Activated naive CD4-positive, alpha-beta T cell treated with anti-CD3 and anti-CD28 coated beads, Interleukin-2, amount 50 U/mL, for 16 hours (primary cell): Measurements from ENCODE around the gene KIF1A.
"Not testable (repeated sequence)": the region's sequence is repeated elsewhere in the genome, so short reads cannot be mapped to it uniquely, and the experiment has no call there.

Source experiments
- DNase-seq: peaks from one replicate; pipeline ENCODE4 v3.0.0-alpha.2; 2020

The KIF1A gene

DNA sequence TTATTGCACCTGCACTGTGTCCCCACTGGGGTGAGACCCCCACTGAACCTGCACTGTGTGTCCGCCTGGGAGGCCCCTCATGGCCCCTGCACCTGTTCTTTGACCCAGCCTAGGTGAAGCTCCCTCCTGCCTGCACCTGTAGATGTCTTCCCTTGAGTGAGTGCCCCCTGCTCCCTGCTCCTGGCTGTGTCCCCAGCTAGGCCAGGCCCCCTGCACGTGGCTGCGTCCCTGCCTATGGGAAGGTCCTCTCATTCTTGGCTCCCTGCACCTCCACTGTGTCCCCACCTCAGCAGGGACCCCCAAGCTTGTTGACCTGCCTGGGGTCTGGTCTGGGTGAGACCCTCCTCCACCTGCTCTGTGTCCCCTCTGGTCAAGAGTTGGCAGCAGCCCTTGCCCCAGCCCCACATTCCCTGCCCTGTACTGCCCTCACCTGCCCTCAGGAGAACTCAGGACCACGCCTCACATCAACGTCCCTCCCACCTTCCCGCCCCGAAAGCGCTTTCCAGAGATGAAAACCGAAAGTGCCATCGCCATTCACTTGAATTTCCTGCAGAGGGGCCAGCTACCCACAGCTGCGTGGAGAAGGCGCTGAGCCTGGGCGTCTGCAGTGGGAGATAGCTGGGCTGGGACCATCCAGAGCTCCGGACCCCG is 136.6 kb downstream of the KIF1A start:
- DNase-seq, result not testable (repeated sequence)

GRCh38 chr2:240682431-240683224 is 137.4 kb downstream of the KIF1A start, which contains the start of gene AQP12B:
TSS of gene AQP12B (minus strand) at chr2:240682885. CDS start at chr2:240682837, 48 bp downstream.
- DNase-seq, result not testable (repeated sequence)

- not testable (repeated sequence) for DNase-seq
Measured at GRCh38 chr2:240680185-240680584, 139.8 kb downstream of the KIF1A start.

DNA sequence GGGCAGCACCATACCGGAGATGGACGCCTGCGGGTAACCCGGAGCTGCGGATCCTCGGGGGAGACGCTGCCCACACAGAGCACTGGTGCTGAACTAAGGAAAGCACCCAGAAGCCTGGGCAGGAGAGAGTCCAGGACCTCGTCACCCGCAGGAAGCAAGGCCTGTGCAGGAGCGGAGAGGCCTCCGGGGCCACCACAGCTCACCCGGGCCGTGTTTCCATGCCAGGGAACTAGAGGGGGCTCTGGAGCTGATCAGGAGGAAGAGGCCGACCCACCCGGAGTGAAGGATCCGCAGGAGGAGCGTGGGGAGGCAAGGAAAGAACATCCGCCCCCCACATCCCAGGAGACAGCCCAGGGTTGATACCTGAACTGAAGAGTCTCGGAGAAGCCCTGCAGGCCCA is 141.1 kb downstream of the KIF1A start:
- not testable (repeated sequence) for DNase-seq

GRCh38 chr2:240678043-240678442 is 142.0 kb downstream of the KIF1A start:
- DNase-seq, result not testable (repeated sequence)

DNA sequence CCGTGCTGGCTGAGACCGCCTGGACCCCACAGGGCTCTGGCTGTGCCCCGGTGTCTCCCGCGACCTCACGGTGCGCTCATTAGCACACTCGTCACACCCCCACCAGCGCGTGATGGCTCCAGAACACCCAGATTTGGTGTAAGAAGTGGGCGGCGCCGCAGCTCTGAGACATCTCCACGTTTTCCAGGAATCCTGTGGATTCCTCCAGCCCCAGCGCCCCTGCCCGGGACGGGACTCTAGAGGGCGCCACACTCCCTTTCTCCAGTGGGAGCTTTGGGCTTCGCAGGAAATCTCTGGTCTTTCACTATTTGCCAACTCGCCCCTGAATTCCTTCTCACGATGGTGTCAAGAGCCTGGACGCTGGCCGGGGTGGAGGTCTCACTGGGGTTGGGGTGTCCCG is 144.7 kb downstream of the KIF1A start:
- DNase-seq, result not testable (repeated sequence)

GRCh38 chr2:240674461-240675184 is 145.4 kb downstream of the KIF1A start:
- not testable (repeated sequence) for DNase-seq

DNA sequence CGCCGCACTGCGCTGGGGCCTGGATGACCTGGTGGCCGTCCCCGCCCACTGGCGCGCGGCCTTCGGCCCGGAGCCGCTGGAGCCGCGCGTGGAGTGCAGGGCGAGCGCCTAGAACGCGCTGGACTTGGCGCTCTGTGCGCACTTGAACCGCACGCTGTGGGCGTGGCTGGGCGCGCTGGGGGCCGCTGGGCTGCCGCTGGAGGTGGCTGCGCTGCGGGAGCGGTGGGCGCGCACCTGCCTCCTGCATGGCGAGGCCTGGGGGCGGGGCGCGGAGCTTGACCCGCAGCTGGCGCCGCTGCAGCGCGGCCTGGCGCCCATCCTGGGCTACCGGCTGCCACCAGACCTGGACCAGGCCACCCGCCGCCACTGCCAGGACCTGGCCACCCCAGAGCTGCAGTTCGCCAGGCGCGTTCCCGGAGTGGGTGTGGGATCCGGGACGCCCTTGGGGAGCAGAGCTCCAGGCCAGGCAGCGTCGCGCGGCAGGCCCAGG is 147.3 kb downstream of the KIF1A start:
- DNase-seq, result no peak

DNA sequence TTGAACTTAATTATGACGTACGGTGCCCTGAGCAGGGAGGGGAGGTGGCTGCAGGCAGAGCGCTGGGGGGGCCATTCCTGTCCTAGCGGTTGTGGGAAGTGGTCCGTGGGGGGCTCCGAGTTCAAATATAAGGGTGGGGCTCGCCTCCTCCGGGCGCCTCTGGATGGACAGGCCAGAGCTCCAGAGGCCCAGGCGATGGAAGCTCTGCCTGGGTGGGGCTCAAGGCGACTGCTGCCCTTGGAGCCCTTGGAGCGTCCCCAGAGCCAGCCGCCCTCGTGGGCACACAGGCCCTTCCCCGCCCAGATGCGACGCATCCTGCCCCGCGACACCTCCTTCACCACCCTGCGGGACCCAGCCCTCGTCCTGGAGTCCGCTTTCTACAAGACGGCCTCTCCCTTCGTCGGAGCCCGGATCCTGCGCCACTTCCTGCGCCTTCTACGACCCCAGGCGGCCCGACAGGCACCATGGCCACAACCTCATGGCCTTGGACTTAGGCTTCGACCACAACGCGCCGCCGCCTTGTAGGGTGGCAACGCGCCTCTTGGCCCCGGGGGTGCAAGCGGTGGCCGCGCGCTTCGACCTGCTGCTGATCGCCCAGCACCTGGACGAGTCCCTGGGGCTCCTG is 147.8 kb downstream of the KIF1A start:
- no peak for DNase-seq

GRCh38 chr2:240670950-240671349 is 149.1 kb downstream of the KIF1A start:
- DNase-seq, result no peak

- DNase-seq, result no peak
Measured at GRCh38 chr2:240670402-240670801, 149.6 kb downstream of the KIF1A start.

- no peak for DNase-seq
Measured at GRCh38 chr2:240664622-240665021, 155.4 kb downstream of the KIF1A start.
